Measurements from ENCODE around the gene TMED6. TPM values are rescaled to one million over a fixed set of nuclear protein-coding genes. Genes with fewer than 3 reads are reported as not detected.
"Not testable (repeated sequence)": the region's sequence is repeated elsewhere in the genome, so short reads cannot be mapped to it uniquely, and the experiment has no call there.

Gene TMED6
- total RNA-seq, 1 donor from 2014 or later, result 2.6 TPM

- Mint-ChIP-seq H3K36me3 (ENCODE audit: insufficient read depth) (peaks cover 20% of the 10 kb centered on the region), H3K27ac (no peak overlapping the region), H3K27me3 (no peaks in the 10 kb centered on the region), H3K4me1 (ENCODE audit: low read depth) (no peaks in the 10 kb centered on the region), H3K9me3 (ENCODE audit: low read depth) (no peaks in the 10 kb centered on the region), H3K4me3 (ENCODE audit: low read depth) (no peak overlapping the region)
- no peak for DNase-seq (ENCODE audit: low spot score, unreplicated experiment)
- no peak for TF ChIP-seq CTCF (IDR thresholded peaks at IDR 0.05; ENCODE audit: unreplicated experiment)
Measured at GRCh38 chr16:69363281-69363717, 11.7 kb upstream of the TMED6 start.

GRCh38 chr16:69360070-69360469, 8.5 kb upstream of the TMED6 start:
- H3K27ac Mint-ChIP-seq; H3K4me1 Mint-ChIP-seq (ENCODE audit: low read depth); H3K27me3 Mint-ChIP-seq; DNase-seq (ENCODE audit: low spot score, unreplicated experiment); H3K4me3 Mint-ChIP-seq (ENCODE audit: low read depth); H3K9me3 Mint-ChIP-seq (ENCODE audit: low read depth): not testable (repeated sequence)
- peaks cover 10% of the 10 kb centered on the region for H3K36me3 Mint-ChIP-seq (ENCODE audit: insufficient read depth)

- Mint-ChIP-seq H3K4me1 (ENCODE audit: low read depth) (peaks cover 17% of the 10 kb centered on the region), H3K4me3 (ENCODE audit: low read depth) (no peak overlapping the region), H3K36me3 (ENCODE audit: insufficient read depth) (peaks cover 5% of the 10 kb centered on the region), H3K27ac (peak overlapping the region; percentile 92), H3K27me3 (no peaks in the 10 kb centered on the region), H3K9me3 (ENCODE audit: low read depth) (no peaks in the 10 kb centered on the region)
- TF ChIP-seq CTCF (IDR thresholded peaks at IDR 0.05; ENCODE audit: unreplicated experiment), result no peak
- no peak for DNase-seq (ENCODE audit: low spot score, unreplicated experiment)
Measured at GRCh38 chr16:69350536-69351133, 951 bp downstream of the TMED6 start.

- DNase-seq (ENCODE audit: low spot score, unreplicated experiment), result no peak
- Mint-ChIP-seq H3K9me3 (ENCODE audit: low read depth) (no peaks in the 10 kb centered on the region), H3K4me1 (ENCODE audit: low read depth) (peaks cover 17% of the 10 kb centered on the region), H3K36me3 (ENCODE audit: insufficient read depth) (peaks cover 5% of the 10 kb centered on the region), H3K27me3 (no peaks in the 10 kb centered on the region), H3K27ac (no peak overlapping the region), H3K4me3 (ENCODE audit: low read depth) (no peak overlapping the region)
- TF ChIP-seq CTCF (IDR thresholded peaks at IDR 0.05; ENCODE audit: unreplicated experiment), result no peak
Measured at GRCh38 chr16:69349536-69349935, 2.0 kb downstream of the TMED6 start.

GRCh38 chr16:69348222-69348621, 3.4 kb downstream of the TMED6 start:
- TF ChIP-seq CTCF (IDR thresholded peaks at IDR 0.05; ENCODE audit: unreplicated experiment), result no peak
- H3K27ac Mint-ChIP-seq, result no peak overlapping the region

GRCh38 chr16:69346683-69347082, 4.9 kb downstream of the TMED6 start:
- TF ChIP-seq CTCF (IDR thresholded peaks at IDR 0.05; ENCODE audit: unreplicated experiment), result no peak
- Mint-ChIP-seq H3K9me3 (ENCODE audit: low read depth) (no peaks in the 10 kb centered on the region), H3K27me3 (no peaks in the 10 kb centered on the region), H3K4me3 (ENCODE audit: low read depth) (no peak overlapping the region), H3K4me1 (ENCODE audit: low read depth) (peaks cover 13% of the 10 kb centered on the region), H3K36me3 (ENCODE audit: insufficient read depth) (peaks cover 5% of the 10 kb centered on the region), H3K27ac (no peak overlapping the region)
- no peak for DNase-seq (ENCODE audit: low spot score, unreplicated experiment)

More at GRCh38 chr16:69348222-69348621, 3.4 kb downstream of the TMED6 start:
- H3K27me3 Mint-ChIP-seq, result no peaks in the 10 kb centered on the region
- DNase-seq (ENCODE audit: low spot score, unreplicated experiment), result no peak
- H3K4me1 Mint-ChIP-seq (ENCODE audit: low read depth), result peaks cover 17% of the 10 kb centered on the region
- no peaks in the 10 kb centered on the region for H3K9me3 Mint-ChIP-seq (ENCODE audit: low read depth)
- peaks cover 5% of the 10 kb centered on the region for H3K36me3 Mint-ChIP-seq (ENCODE audit: insufficient read depth)
- no peak overlapping the region for H3K4me3 Mint-ChIP-seq (ENCODE audit: low read depth)
